Dendritic cell treated with granulocyte-macrophage colony-stimulating factor and Interleukin-4, amounts not matched to agents 40 ng/mL and 50 ng/mL, for 4 days (primary cell): ENCODE results near the gene RUFY4.
"Not testable (repeated sequence)": the region's sequence is repeated elsewhere in the genome, so short reads cannot be mapped to it uniquely, and the experiment has no call there.

Source experiments
- H3K27ac Mint-ChIP-seq: one replicate; pipeline ENCODE4 v1.8.0; 2022; ENCODE audit warnings: mild to moderate bottlenecking, mixed read lengths
- H3K27me3 Mint-ChIP-seq: one replicate; pipeline ENCODE4 v1.8.0; 2022; ENCODE audit warnings: mild to moderate bottlenecking, mixed read lengths
- H3K36me3 Mint-ChIP-seq: one replicate; pipeline ENCODE4 v1.8.0; 2022; ENCODE audit warnings: low read depth, mixed read lengths
- H3K4me1 Mint-ChIP-seq: one replicate; pipeline ENCODE4 v1.8.0; 2022; ENCODE audit warnings: low read depth, mixed read lengths
- H3K4me3 Mint-ChIP-seq: one replicate; pipeline ENCODE4 v1.8.0; 2022; ENCODE audit warnings: mild to moderate bottlenecking, moderate library complexity, mixed read lengths
- H3K9me3 Mint-ChIP-seq: one replicate; pipeline ENCODE4 v1.8.0; 2022; ENCODE audit warnings: mixed read lengths
- intact Hi-C: fragments of 100-400 bp; cut with micrococcal nuclease; formaldehyde crosslinking; loops from one replicate; pipeline ENCODE4 v1.15.0; 2022

The RUFY4 gene

GRCh38 chr2:218035463-218036100 is 33.5 kb upstream of the RUFY4 start:
- H3K4me3 Mint-ChIP-seq = peak overlapping the region; percentile 60
- peak overlapping the region; percentile 83 for H3K27ac Mint-ChIP-seq
- intact Hi-C loops = loop anchor here (1.0 to 2.0 kb wide), 2 partner anchors 33 to 251 kb away; no protein-coding TSS in a partner anchor
- H3K9me3 Mint-ChIP-seq = no peaks in the 10 kb centered on the region
- peaks cover 9% of the 10 kb centered on the region for H3K27me3 Mint-ChIP-seq
- H3K4me1 Mint-ChIP-seq = peaks cover 61% of the 10 kb centered on the region
- no peaks in the 10 kb centered on the region for H3K36me3 Mint-ChIP-seq

- Mint-ChIP-seq H3K4me1 (peaks cover 69% of the 10 kb centered on the region), H3K9me3 (no peaks in the 10 kb centered on the region), H3K4me3 (no peak overlapping the region), H3K36me3 (no peaks in the 10 kb centered on the region), H3K27me3 (peaks cover 9% of the 10 kb centered on the region), H3K27ac (peak overlapping the region; percentile 83)
- intact Hi-C loops = loop anchor here (1.0 kb wide), 1 partner anchor 32 kb away; no protein-coding TSS in a partner anchor
Observed at GRCh38 chr2:218036371-218036770, 32.7 kb upstream of the RUFY4 start.

GRCh38 chr2:218039171-218039570 is 29.9 kb upstream of the RUFY4 start:
- H3K27me3 Mint-ChIP-seq = no peaks in the 10 kb centered on the region
- H3K36me3 Mint-ChIP-seq = peaks cover 10% of the 10 kb centered on the region
- H3K4me1 Mint-ChIP-seq = peaks cover 75% of the 10 kb centered on the region
- intact Hi-C loops = no loop called here
- no peak overlapping the region for H3K27ac Mint-ChIP-seq
- H3K9me3 Mint-ChIP-seq = no peaks in the 10 kb centered on the region
- H3K4me3 Mint-ChIP-seq = no peak overlapping the region

- peaks cover 71% of the 10 kb centered on the region for H3K4me1 Mint-ChIP-seq
- intact Hi-C loops = no loop called here
- H3K9me3 Mint-ChIP-seq = no peaks in the 10 kb centered on the region
- H3K27ac Mint-ChIP-seq = no peak overlapping the region
- H3K27me3 Mint-ChIP-seq = no peaks in the 10 kb centered on the region
- H3K4me3 Mint-ChIP-seq = no peak overlapping the region
- peaks cover 14% of the 10 kb centered on the region for H3K36me3 Mint-ChIP-seq
Observed at GRCh38 chr2:218040883-218041282, 28.2 kb upstream of the RUFY4 start.

- intact Hi-C loops = no loop called here
- no peaks in the 10 kb centered on the region for H3K27me3 Mint-ChIP-seq
- no peak overlapping the region for H3K4me3 Mint-ChIP-seq
- H3K9me3 Mint-ChIP-seq = no peaks in the 10 kb centered on the region
- peaks cover 14% of the 10 kb centered on the region for H3K36me3 Mint-ChIP-seq
- H3K27ac Mint-ChIP-seq = no peak overlapping the region
- peaks cover 71% of the 10 kb centered on the region for H3K4me1 Mint-ChIP-seq
Observed at GRCh38 chr2:218041302-218042168, 27.5 kb upstream of the RUFY4 start.

GRCh38 chr2:218043100-218043499 is 26.0 kb upstream of the RUFY4 start:
- H3K27ac Mint-ChIP-seq = peak overlapping the region; percentile 28
- no peaks in the 10 kb centered on the region for H3K27me3 Mint-ChIP-seq
- H3K36me3 Mint-ChIP-seq = peaks cover 14% of the 10 kb centered on the region
- intact Hi-C loops = no loop called here
- peaks cover 71% of the 10 kb centered on the region for H3K4me1 Mint-ChIP-seq
- no peaks in the 10 kb centered on the region for H3K9me3 Mint-ChIP-seq
- H3K4me3 Mint-ChIP-seq = no peak overlapping the region

GRCh38 chr2:218043701-218044109 is 25.3 kb upstream of the RUFY4 start:
- Mint-ChIP-seq H3K4me1 (peaks cover 73% of the 10 kb centered on the region), H3K27ac (peak overlapping the region; percentile 45), H3K4me3 (no peak overlapping the region), H3K9me3 (no peaks in the 10 kb centered on the region), H3K27me3 (no peaks in the 10 kb centered on the region), H3K36me3 (peaks cover 14% of the 10 kb centered on the region)
- intact Hi-C loops = no loop called here

GRCh38 chr2:218044599-218044998 is 24.5 kb upstream of the RUFY4 start:
- H3K36me3 Mint-ChIP-seq = peaks cover 14% of the 10 kb centered on the region
- intact Hi-C loops, H3K4me3 Mint-ChIP-seq, H3K27ac Mint-ChIP-seq, H3K9me3 Mint-ChIP-seq, H3K27me3 Mint-ChIP-seq: not testable (repeated sequence)
- H3K4me1 Mint-ChIP-seq = peaks cover 72% of the 10 kb centered on the region

- Mint-ChIP-seq H3K27ac (peak overlapping the region; percentile 83), H3K27me3 (no peaks in the 10 kb centered on the region), H3K4me1 (peaks cover 65% of the 10 kb centered on the region), H3K9me3 (peaks cover 9% of the 10 kb centered on the region), H3K36me3 (peaks cover 22% of the 10 kb centered on the region), H3K4me3 (peak overlapping the region; percentile 20)
- intact Hi-C loops = no loop called here
Observed at GRCh38 chr2:218046238-218046637, 22.8 kb upstream of the RUFY4 start.

- H3K9me3 Mint-ChIP-seq = peaks cover 9% of the 10 kb centered on the region
- H3K4me1 Mint-ChIP-seq = peaks cover 70% of the 10 kb centered on the region
- peaks cover 22% of the 10 kb centered on the region for H3K36me3 Mint-ChIP-seq
- H3K27ac Mint-ChIP-seq = peak overlapping the region; percentile 83
- H3K4me3 Mint-ChIP-seq = peak overlapping the region; percentile 57
- intact Hi-C loops = loop anchor here (2.0 kb wide), 1 partner anchor 17 kb away; no protein-coding TSS in a partner anchor
- H3K27me3 Mint-ChIP-seq = no peaks in the 10 kb centered on the region
Observed at GRCh38 chr2:218047536-218048225, 21.4 kb upstream of the RUFY4 start.

- intact Hi-C loops = no loop called here
- Mint-ChIP-seq H3K36me3 (peaks cover 9% of the 10 kb centered on the region), H3K27me3 (no peaks in the 10 kb centered on the region), H3K4me1 (peaks cover 37% of the 10 kb centered on the region), H3K4me3 (no peak overlapping the region), H3K9me3 (peaks cover 9% of the 10 kb centered on the region), H3K27ac (peak overlapping the region; percentile 2)
Observed at GRCh38 chr2:218051903-218052302, 17.1 kb upstream of the RUFY4 start.

- no peaks in the 10 kb centered on the region for H3K27me3 Mint-ChIP-seq
- peaks cover 61% of the 10 kb centered on the region for H3K36me3 Mint-ChIP-seq
- no peak overlapping the region for H3K27ac Mint-ChIP-seq
- intact Hi-C loops = no loop called here
- H3K9me3 Mint-ChIP-seq = no peaks in the 10 kb centered on the region
- H3K4me3 Mint-ChIP-seq = no peak overlapping the region
- peaks cover 56% of the 10 kb centered on the region for H3K4me1 Mint-ChIP-seq
Observed at GRCh38 chr2:218059289-218059688, 9.8 kb upstream of the RUFY4 start.

- H3K36me3 Mint-ChIP-seq = peaks cover 70% of the 10 kb centered on the region
- H3K27me3 Mint-ChIP-seq = no peaks in the 10 kb centered on the region
- peak overlapping the region; percentile 93 for H3K27ac Mint-ChIP-seq
- intact Hi-C loops = no loop called here
- peaks cover 65% of the 10 kb centered on the region for H3K4me1 Mint-ChIP-seq
- peak overlapping the region; percentile 10 for H3K4me3 Mint-ChIP-seq
- no peaks in the 10 kb centered on the region for H3K9me3 Mint-ChIP-seq
Observed at GRCh38 chr2:218060118-218060517, 8.9 kb upstream of the RUFY4 start.
